GM12878 (cell line): ENCODE results near the gene MMP11. TPM values are rescaled to one million over a fixed set of nuclear protein-coding genes. Genes with fewer than 3 reads are reported as not detected.

ENCODE experiments used
- ATAC-seq: fragments of 200-7000 bp; cut with Tn5 transposase; 3 replicates; pipeline ENCODE4 v1.9.1; 2020; ENCODE audit warnings: mild to moderate bottlenecking, moderate library complexity
- BruUV-seq: library from RNA; stranded (reverse); fragments of 400-500 nt; replicated peaks from 2 replicates; lab custom pipeline; 2021; lab: Mats Ljungman, UMichigan
- CTCF ChIA-PET: fragments of 300-600 bp; sonication (Branson Sonifier 250); formaldehyde crosslinking; extraction: SDS; loops from one replicate; lab custom pipeline; 2021; ENCODE audit warnings: inconsistent platforms; lab: Yijun Ruan, JAX
- POLR2A ChIA-PET: fragments of 350-600 bp; formaldehyde crosslinking; extraction: SDS; loops from one replicate; lab custom pipeline; 2021; ENCODE audit warnings: inconsistent platforms; lab: Charles Lee
- RAD21 ChIA-PET: fragments of 300-600 bp; sonication (Branson Sonifier 250); formaldehyde crosslinking; loops from one replicate; lab custom pipeline; 2023; ENCODE audit warnings: antibody characterized with exemption; ENCODE audit not compliant: unreplicated experiment; lab: Charles Lee
- SMC1A ChIA-PET: fragments of 300-600 bp; sonication (Branson Sonifier 250); formaldehyde crosslinking; loops from one replicate; lab custom pipeline; 2023; ENCODE audit not compliant: unreplicated experiment, uncharacterized antibody; lab: Charles Lee
- DNase-seq: peaks from one replicate; pipeline ENCODE4 v3.0.0-alpha.2; 2011; ENCODE audit warnings: low read depth, low spot score
- FAIRE-seq: peaks from 3 replicates; lab custom pipeline; 2011; peaks lifted over from hg19 to GRCh38; lab: Jason Lieb, UNC
- H2AFZ ChIP-seq: 2 replicates; pipeline ENCODE4 v1.6.0; 2011; ENCODE audit warnings: low read depth, low read length, control low read depth; ENCODE audit not compliant: control insufficient read depth
- H3K27ac ChIP-seq: 2 replicates; pipeline ENCODE4 v1.5.1; 2011; ENCODE audit warnings: control low read depth; ENCODE audit not compliant: control insufficient read depth, insufficient read depth
- H3K27me3 ChIP-seq, 2 experiments: replicated peaks in 1 of 2; 2 replicates each; pipeline versions ENCODE4 v1.6.0 to v1.6.1; 2011; ENCODE audit warnings: low read length in 1 of 2; ENCODE audit not compliant: control insufficient read depth in 2 of 2, insufficient read depth in 2 of 2
- H3K36me3 ChIP-seq, 2 experiments: 2 replicates each; pipeline ENCODE4 v1.5.1; 2011; ENCODE audit warnings: low read length in 1 of 2; ENCODE audit not compliant: control insufficient read depth in 2 of 2, insufficient read depth in 2 of 2
- H3K4me1 ChIP-seq: 2 replicates; pipeline ENCODE4 v1.6.1; 2011; ENCODE audit warnings: mild to moderate bottlenecking, low read length, moderate library complexity, mixed read lengths; ENCODE audit not compliant: control insufficient read depth, insufficient read depth
- H3K4me2 ChIP-seq: 2 replicates; pipeline ENCODE4 v1.6.0; 2011; ENCODE audit warnings: control low read depth; ENCODE audit not compliant: control insufficient read depth, insufficient read depth
- H3K4me3 ChIP-seq: fragments of 200-600 bp; sonication (generic); 2 replicates; pipeline ENCODE4 v1.5.1; 2016
- H3K79me2 ChIP-seq: 2 replicates; pipeline ENCODE4 v1.6.0; 2011; ENCODE audit warnings: low read length; ENCODE audit not compliant: control insufficient read depth, insufficient read depth
- H3K9ac ChIP-seq: 2 replicates; pipeline ENCODE4 v1.8.0; 2011; ENCODE audit warnings: low read length, control low read depth, mixed read lengths; ENCODE audit not compliant: control insufficient read depth, insufficient read depth
- H3K9me3 ChIP-seq: replicated peaks from 3 replicates; pipeline ENCODE4 v1.5.1; 2011; ENCODE audit warnings: mild to moderate bottlenecking, low read length; ENCODE audit not compliant: control insufficient read depth, insufficient read depth
- H4K20me1 ChIP-seq: 2 replicates; pipeline ENCODE4 v1.6.0; 2011; ENCODE audit not compliant: control insufficient read depth, insufficient read depth
- KAT2A ChIP-seq: conservative IDR thresholded peaks from 2 replicates; pipeline ENCODE4 v1.6.1; 2011; ENCODE audit warnings: low read depth, low read length; ENCODE audit not compliant: control insufficient read depth
- SMARCA5 ChIP-seq: fragments of 450-650 bp; IDR thresholded peaks from 2 replicates; pipeline ENCODE4 v1.6.1; 2017; ENCODE audit warnings: mild to moderate bottlenecking
- WGBS: methylation state at CpG from one replicate; pipeline ENCODE4 v1.1.6; 2016; ENCODE audit warnings: low lambda C conversion rate; ENCODE audit not compliant: insufficient replicate concordance, insufficient coverage; ENCODE audit errors: missing lambda C conversion rate; 5-methylcytosine and 5-hydroxymethylcytosine counted together
- in situ Hi-C: fragments of 300-500 bp; cut with MboI; formaldehyde crosslinking; loops from 9 replicates; pipeline ENCODE4 v1.14.3; 2018; ENCODE audit warnings: mixed read lengths
- intact Hi-C: fragments of 100-400 bp; cut with micrococcal nuclease; formaldehyde crosslinking; loops from one replicate; pipeline ENCODE4 v1.14.2; 2022; ENCODE audit not compliant: unreplicated experiment
- polyA plus RNA-seq, 11 experiments: library from polyadenylated mRNA; depleted of rRNA in 4 of 11; unstranded in 6 of 11; stranded (reverse) in 5 of 11; fragments of >200 nt; fragmentation: Nextera tagmentation in 4 of 11; fragmentation: Illumina TruSeq in 1 of 11; extraction: Ambion mirVana in 4 of 11; extraction: Trizol in 1 of 11; gene quantifications; 1 replicate in 1 of 11; 2 replicates in 10 of 11; pipeline versions ENCODE4 v1.2.1 to v1.2.3, GENCODE V29; 2011 to 2016; ENCODE audit warnings: inconsistent platforms in 2 of 11, missing spikeins in 2 of 11, low read depth in 1 of 11
- total RNA-seq, 4 experiments: library from RNA; depleted of rRNA in 3 of 4; stranded (reverse); fragments of >200 nt in 3 of 4; fragmentation: Illumina TruSeq in 1 of 4; extraction: Trizol in 1 of 4; gene quantifications; 2 replicates each; pipeline versions ENCODE4 v1.2.1 to v1.2.3, GENCODE V29; 2013 to 2021
- TF ChIP-seq, protein P1 (sequence below): fragments of 450-650 bp; IDR thresholded peaks from 2 replicates; pipeline ENCODE4 v1.6.1; 2016; ENCODE audit warnings: mild to moderate bottlenecking

Gene MMP11
- total and polyA plus RNA-seq, 10 of the 15 experiments (the other 5 are each of a cell fraction or from before 2014, with no cell fraction given), result 0.03 to 1.1 (median 0.31) TPM; not detected in 2

DNA sequence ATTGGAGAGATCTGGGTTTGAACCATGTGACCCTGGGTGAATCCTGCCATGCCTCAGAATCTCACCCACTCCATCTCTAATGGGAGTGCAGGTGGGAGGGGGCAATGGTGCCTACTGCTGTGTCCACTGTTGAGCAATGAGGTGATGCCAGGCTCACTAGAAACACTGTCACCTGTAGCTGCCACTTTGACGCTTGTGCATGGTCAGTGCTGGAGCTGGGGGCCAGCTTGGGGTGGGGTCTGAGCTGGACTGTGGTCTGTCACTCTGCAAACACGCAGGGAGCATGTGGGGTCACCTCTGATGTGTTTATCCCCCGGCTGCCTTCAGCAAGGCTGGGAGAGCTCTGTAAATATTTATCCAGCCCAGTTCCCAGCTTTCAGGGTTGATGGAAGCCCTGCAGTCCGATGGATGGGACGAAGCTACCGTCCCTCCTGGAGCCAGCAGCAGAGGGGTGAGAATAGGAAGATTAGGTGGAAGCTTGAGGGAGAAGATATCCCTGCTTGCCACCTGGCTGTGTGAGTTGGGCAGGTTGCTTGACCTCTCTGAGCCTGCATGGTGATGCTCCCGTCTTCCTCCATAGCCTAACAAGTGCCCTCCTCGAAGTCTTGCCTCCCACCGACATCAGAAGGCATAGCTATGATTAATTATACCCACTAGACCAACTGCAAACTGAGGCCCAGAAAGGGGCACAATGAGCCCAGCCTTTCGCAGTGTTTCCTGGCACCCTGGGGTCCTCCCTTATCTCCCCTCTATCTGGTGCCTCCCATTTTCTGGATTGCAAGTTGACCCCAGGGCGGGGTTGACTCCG is 1.7 kb downstream of the MMP11 start:
- Histone ChIP-seq H3K36me3 (no peaks in the 10 kb centered on the region), H3K9ac (no peak overlapping the region), H3K4me3 (no peak overlapping the region), H3K4me1 (peaks cover 8% of the 10 kb centered on the region), H4K20me1 (no peaks in the 10 kb centered on the region), H3K79me2 (no peaks in the 10 kb centered on the region), H3K4me2 (no peak overlapping the region), H3K27me3 (peaks cover 0 to 2% of the 10 kb centered on the region in 2 experiments; a peak in 2 of 4 replicates), H3K9me3 (no peaks in the 10 kb centered on the region), H2AFZ (no peak overlapping the region), H3K27ac (no peak overlapping the region)
- ATAC-seq, result no peak
- ChIA-PET POLR2A (interaction anchor here (0.8 to 1.6 kb wide), 3 partner anchors 14 to 73 kb away, joined by 3 to 5 read pairs (median 3); no protein-coding TSS in a partner anchor), CTCF (interaction anchor here (0.6 to 2.7 kb wide), 3 partner anchors 71 to 633 kb away, joined by 6 to 14 read pairs (median 14); no protein-coding TSS in a partner anchor), SMC1A (interaction anchor here (0.9 to 1.9 kb wide), 5 partner anchors 15 to 146 kb away, joined by 3 to 4 read pairs (median 4); no protein-coding TSS in a partner anchor), RAD21 (interaction anchor here (0.7 to 2.9 kb wide), 3 partner anchors 32 to 78 kb away, joined by 3 to 11 read pairs (median 3); no protein-coding TSS in a partner anchor)
- whole genome bisulfite sequencing, result 73% methylated on average over 12 of the region's 12 CpGs
- no peak for DNase-seq
- in situ Hi-C loops, result no loop called here
- no TSS peak for BruUV-seq
- FAIRE-seq, result no peak
- TF ChIP-seq SMARCA5 (no peak), KAT2A (no peak)
- TF ChIP-seq, protein P1, sequence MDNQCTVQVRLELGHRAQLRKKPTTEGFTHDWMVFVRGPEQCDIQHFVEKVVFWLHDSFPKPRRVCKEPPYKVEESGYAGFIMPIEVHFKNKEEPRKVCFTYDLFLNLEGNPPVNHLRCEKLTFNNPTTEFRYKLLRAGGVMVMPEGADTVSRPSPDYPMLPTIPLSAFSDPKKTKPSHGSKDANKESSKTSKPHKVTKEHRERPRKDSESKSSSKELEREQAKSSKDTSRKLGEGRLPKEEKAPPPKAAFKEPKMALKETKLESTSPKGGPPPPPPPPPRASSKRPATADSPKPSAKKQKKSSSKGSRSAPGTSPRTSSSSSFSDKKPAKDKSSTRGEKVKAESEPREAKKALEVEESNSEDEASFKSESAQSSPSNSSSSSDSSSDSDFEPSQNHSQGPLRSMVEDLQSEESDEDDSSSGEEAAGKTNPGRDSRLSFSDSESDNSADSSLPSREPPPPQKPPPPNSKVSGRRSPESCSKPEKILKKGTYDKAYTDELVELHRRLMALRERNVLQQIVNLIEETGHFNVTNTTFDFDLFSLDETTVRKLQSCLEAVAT, result no peak
- intact Hi-C loops, result no loop called here
